ENCODE data around the gene MRPL46. TPM values are rescaled to one million over a fixed set of nuclear protein-coding genes. Genes with fewer than 3 reads are reported as not detected.
A peak's percentile ranks its signal among the peaks of the same experiment; 100 is the strongest.

The MRPL46 gene
- total RNA-seq, 2 donors from 2014 or later, result 24.5 TPM

- DNase-seq, result no peak
- Mint-ChIP-seq H3K4me3 (no peak overlapping the region), H3K9me3 (no peaks in the 10 kb centered on the region), H3K27ac (no peak overlapping the region), H3K4me1 (peaks cover 14% of the 10 kb centered on the region), H3K27me3 (ENCODE audit: insufficient read depth) (peaks cover 59% of the 10 kb centered on the region), H3K36me3 (ENCODE audit: low read depth) (no peaks in the 10 kb centered on the region)
- Histone ChIP-seq H3K9ac (ENCODE audit: extremely low read depth, low read length, poor library complexity, severe bottlenecking) (no peak overlapping the region), H3K27ac (ENCODE audit: low read depth, low read length) (no peak overlapping the region), H3K27me3 (ENCODE audit: control insufficient read depth, insufficient read depth, low read length, poor library complexity, severe bottlenecking) (peaks cover 50% of the 10 kb centered on the region), H3K4me3 (ENCODE audit: low read length) (no peak overlapping the region), H3K4me1 (ENCODE audit: control insufficient read depth, insufficient read depth, low read length) (no peaks in the 10 kb centered on the region), H3K36me3 (ENCODE audit: control insufficient read depth, insufficient read depth, low read length) (no peaks in the 10 kb centered on the region), H3K9me3 (ENCODE audit: control insufficient read depth, low read length) (no peaks in the 10 kb centered on the region)
- 90 to 91% methylated on average over 6 to 7 of the region's 7 CpGs for WGBS, 2 experiments (ENCODE audit: insufficient coverage in 1 of 2, insufficient read length in 1 of 2)
- TF ChIP-seq CTCF (conservative IDR thresholded peaks at IDR 0.05), result no peak
Observed at GRCh38 chr15:88433046-88433685, 34.0 kb downstream of the MRPL46 start.

DNA sequence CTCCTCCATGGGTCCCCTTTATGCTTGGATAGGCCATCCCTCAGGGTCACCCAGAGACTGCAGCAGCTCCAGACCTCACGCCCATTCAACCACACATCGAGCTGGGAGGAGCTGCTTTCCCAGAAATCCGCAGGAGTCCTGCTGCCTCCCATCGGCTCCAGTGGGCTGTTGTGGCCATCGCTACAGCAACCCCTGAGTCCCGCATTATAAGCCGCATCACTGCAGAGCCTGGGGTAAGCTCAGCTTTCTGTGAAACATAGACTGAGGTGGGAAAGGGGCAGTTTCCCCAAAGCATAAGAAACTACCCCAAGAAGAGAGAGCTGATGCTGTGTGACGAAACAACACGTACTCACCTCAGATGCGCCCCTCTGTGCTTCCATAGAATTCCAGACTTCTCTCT is 35.7 kb downstream of the MRPL46 start:
- DNase-seq, result peak; percentile 82
- no peaks in the 10 kb centered on the region for H3K9me3 Mint-ChIP-seq

DNA sequence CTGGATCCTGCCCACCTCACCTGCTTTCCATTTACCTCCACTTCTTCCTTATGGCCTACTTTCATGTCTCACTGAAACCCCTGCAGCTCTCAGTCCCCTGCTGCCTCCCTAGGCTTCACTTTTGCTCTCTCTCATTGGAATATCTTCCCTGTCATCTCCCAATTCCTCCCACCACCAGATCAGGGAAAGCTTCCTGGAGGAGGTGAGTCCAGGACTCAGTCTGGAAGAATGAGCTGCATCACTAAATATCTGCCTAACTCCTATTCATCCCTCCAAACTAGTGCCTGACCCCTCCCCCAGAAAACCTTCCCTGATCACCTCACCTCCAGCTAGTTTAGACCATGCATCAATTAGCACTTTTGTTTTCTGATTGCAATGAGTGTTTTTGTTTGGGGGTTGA is 37.1 kb downstream of the MRPL46 start:
- Histone ChIP-seq H3K9me3 (ENCODE audit: control insufficient read depth, low read length) (no peaks in the 10 kb centered on the region), H3K4me3 (ENCODE audit: low read length) (no peak overlapping the region), H3K27ac (ENCODE audit: low read depth, low read length) (no peak overlapping the region), H3K27me3 (ENCODE audit: control insufficient read depth, insufficient read depth, low read length, poor library complexity, severe bottlenecking) (peaks cover 68% of the 10 kb centered on the region), H3K4me1 (ENCODE audit: control insufficient read depth, insufficient read depth, low read length) (no peaks in the 10 kb centered on the region), H3K36me3 (ENCODE audit: control insufficient read depth, insufficient read depth, low read length) (no peaks in the 10 kb centered on the region), H3K9ac (ENCODE audit: extremely low read depth, low read length, poor library complexity, severe bottlenecking) (no peak overlapping the region)
- Mint-ChIP-seq H3K27me3 (ENCODE audit: insufficient read depth) (peaks cover 75% of the 10 kb centered on the region), H3K36me3 (ENCODE audit: low read depth) (no peaks in the 10 kb centered on the region), H3K4me1 (peaks cover 18% of the 10 kb centered on the region), H3K9me3 (no peaks in the 10 kb centered on the region), H3K4me3 (no peak overlapping the region), H3K27ac (no peak overlapping the region)
- TF ChIP-seq CTCF (conservative IDR thresholded peaks at IDR 0.05), result no peak
- no peak for DNase-seq

More for the DNA sequence above, 35.7 kb downstream of the MRPL46 start:
- no peak overlapping the region for H3K4me3 ChIP-seq (ENCODE audit: low read length)
- peaks cover 54% of the 10 kb centered on the region for H3K27me3 ChIP-seq (ENCODE audit: control insufficient read depth, insufficient read depth, low read length, poor library complexity, severe bottlenecking)
- H3K9ac ChIP-seq (ENCODE audit: extremely low read depth, low read length, poor library complexity, severe bottlenecking), result no peak overlapping the region
- no peaks in the 10 kb centered on the region for H3K36me3 Mint-ChIP-seq (ENCODE audit: low read depth)
- no peaks in the 10 kb centered on the region for H3K4me1 ChIP-seq (ENCODE audit: control insufficient read depth, insufficient read depth, low read length)
- WGBS, 2 experiments (ENCODE audit: insufficient coverage in 1 of 2, insufficient read length in 1 of 2), result 77 to 89% methylated on average over 4 to 10 of the region's 10 CpGs
- H3K4me1 Mint-ChIP-seq, result peaks cover 18% of the 10 kb centered on the region
- no peak overlapping the region for H3K4me3 Mint-ChIP-seq
- H3K36me3 ChIP-seq (ENCODE audit: control insufficient read depth, insufficient read depth, low read length), result no peaks in the 10 kb centered on the region
- H3K27me3 Mint-ChIP-seq (ENCODE audit: insufficient read depth), result peaks cover 61% of the 10 kb centered on the region
- H3K27ac ChIP-seq (ENCODE audit: low read depth, low read length), result no peak overlapping the region
- no peak for TF ChIP-seq CTCF (conservative IDR thresholded peaks at IDR 0.05)
- no peak overlapping the region for H3K27ac Mint-ChIP-seq
- no peaks in the 10 kb centered on the region for H3K9me3 ChIP-seq (ENCODE audit: control insufficient read depth, low read length)

All from endodermal cell (in vitro differentiated cells).